ENCODE data around the gene G3BP2. TPM values are rescaled to one million over a fixed set of nuclear protein-coding genes. Genes with fewer than 3 reads are reported as not detected.
A peak's percentile ranks its signal among the peaks of the same experiment; 100 is the strongest.

Gene G3BP2
- total and polyA plus RNA-seq, 2 of the 13 experiments (the other 11 are each of a cell fraction or from before 2014, with no cell fraction given): 51.7 to 179 TPM

DNA sequence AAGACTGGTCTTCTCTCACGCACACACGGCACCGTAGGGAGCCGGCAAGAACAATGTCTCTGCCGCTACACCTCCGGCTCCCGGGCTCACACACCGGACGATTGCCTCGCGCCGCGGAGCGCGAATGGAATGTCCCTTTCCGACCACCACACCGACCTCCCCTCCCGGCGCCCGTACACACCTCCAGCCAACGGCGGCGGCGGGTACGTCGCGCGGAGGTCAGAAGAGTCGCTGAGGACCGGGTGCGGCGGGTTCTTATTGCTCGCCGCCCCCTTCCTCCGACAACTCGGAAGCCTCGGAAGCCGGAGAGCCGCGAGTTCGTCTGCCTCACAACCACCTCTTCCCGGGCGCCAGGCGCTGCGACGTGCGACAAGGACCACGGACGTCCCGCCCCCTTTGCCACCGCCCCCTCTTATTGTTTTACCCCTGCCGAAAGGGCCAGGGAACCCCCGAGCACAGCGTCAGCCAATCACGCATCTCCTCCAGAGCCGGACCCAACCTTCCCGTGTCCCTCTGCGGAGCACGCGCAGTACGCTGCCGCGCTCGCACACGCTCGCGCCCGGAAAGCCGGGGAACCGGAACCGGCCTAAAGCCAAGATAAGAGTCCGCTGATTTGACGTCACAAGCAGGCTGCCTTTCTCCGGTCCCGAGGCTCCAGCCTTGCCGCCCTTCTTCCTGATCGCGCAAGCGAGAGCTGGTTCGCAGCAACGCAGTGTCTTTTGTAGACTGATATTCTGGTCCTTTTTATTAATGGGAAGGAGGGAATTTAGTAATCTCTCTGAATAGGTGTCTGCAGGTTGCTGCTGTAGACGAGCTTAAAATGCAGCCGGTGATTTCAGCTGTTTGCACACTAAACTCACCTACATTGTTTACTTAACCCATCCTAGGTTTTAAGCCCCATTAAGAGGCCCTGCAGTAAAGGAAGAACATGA, at the start of gene G3BP2 (continued):
- TF ChIP-seq ZNF124 (CRISPR knock-in tag; IDR thresholded peaks at IDR 0.05): no peak
- TF ChIP-seq DR1 (CRISPR knock-in tag; IDR thresholded peaks at IDR 0.05): peak; percentile 96
- no peak for TF ChIP-seq ZNF577 (CRISPR knock-in tag; IDR thresholded peaks at IDR 0.05; ENCODE audit: borderline replicate concordance, low read depth)
- TF ChIP-seq, protein P1, sequence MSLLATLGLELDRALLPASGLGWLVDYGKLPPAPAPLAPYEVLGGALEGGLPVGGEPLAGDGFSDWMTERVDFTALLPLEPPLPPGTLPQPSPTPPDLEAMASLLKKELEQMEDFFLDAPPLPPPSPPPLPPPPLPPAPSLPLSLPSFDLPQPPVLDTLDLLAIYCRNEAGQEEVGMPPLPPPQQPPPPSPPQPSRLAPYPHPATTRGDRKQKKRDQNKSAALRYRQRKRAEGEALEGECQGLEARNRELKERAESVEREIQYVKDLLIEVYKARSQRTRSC (CRISPR knock-in tag; IDR thresholded peaks at IDR 0.05; ENCODE audit: low read depth): no peak
- peak; percentile 31; the same call in 1 of the 2 replicates for TF ChIP-seq ZFP82 (CRISPR knock-in tag; IDR thresholded peaks at IDR 0.05; ENCODE audit: borderline replicate concordance)
- TF ChIP-seq CREM (IDR thresholded peaks at IDR 0.05): peak; percentile 93
- TF ChIP-seq CREM (CRISPR knock-in tag; IDR thresholded peaks at IDR 0.05): 0 out of 2 replicates have a peak, but pooled peaks have one; percentile 51
- TF ChIP-seq CREB1 (IDR thresholded peaks at IDR 0.05): peak; percentile 91
- TF ChIP-seq CREB1 (CRISPR knock-in tag; IDR thresholded peaks at IDR 0.05): peak; percentile 95
- TF ChIP-seq, protein P2, sequence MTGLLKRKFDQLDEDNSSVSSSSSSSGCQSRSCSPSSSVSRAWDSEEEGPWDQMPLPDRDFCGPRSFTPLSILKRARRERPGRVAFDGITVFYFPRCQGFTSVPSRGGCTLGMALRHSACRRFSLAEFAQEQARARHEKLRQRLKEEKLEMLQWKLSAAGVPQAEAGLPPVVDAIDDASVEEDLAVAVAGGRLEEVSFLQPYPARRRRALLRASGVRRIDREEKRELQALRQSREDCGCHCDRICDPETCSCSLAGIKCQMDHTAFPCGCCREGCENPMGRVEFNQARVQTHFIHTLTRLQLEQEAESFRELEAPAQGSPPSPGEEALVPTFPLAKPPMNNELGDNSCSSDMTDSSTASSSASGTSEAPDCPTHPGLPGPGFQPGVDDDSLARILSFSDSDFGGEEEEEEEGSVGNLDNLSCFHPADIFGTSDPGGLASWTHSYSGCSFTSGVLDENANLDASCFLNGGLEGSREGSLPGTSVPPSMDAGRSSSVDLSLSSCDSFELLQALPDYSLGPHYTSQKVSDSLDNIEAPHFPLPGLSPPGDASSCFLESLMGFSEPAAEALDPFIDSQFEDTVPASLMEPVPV (CRISPR knock-in tag; IDR thresholded peaks at IDR 0.05): peak; percentile 54; the same call in 1 of the 2 replicates
- peak; percentile 97 for TF ChIP-seq AGO2 (optimal IDR thresholded peaks at IDR 0.05; ENCODE audit: low read depth, low read length)
- TF ChIP-seq NFE2L2 (IDR thresholded peaks at IDR 0.05; ENCODE audit: low read length): no peak
- no peak for TF ChIP-seq ZNF773 (CRISPR knock-in tag; IDR thresholded peaks at IDR 0.05; ENCODE audit: borderline replicate concordance)
- TF ChIP-seq ZNF296 (CRISPR knock-in tag; conservative IDR thresholded peaks at IDR 0.05): no peak
- TF ChIP-seq AGO1 (IDR thresholded peaks at IDR 0.05; ENCODE audit: low read depth, low read length, poor library complexity, severe bottlenecking): peak; percentile 84
- no peak for TF ChIP-seq RAD51 (IDR thresholded peaks at IDR 0.05; ENCODE audit: borderline replicate concordance)
- TF ChIP-seq ZNF160 (CRISPR knock-in tag; IDR thresholded peaks at IDR 0.05): peak; percentile 60; the same call in 1 of the 2 replicates
- no peak for TF ChIP-seq ZNF10 (CRISPR knock-in tag; IDR thresholded peaks at IDR 0.05; ENCODE audit: borderline replicate concordance, low read depth)
- TF ChIP-seq ZNF446 (CRISPR knock-in tag; IDR thresholded peaks at IDR 0.05): 0 out of 2 replicates have a peak, but pooled peaks have one; percentile 21
- TF ChIP-seq ELF3 (CRISPR knock-in tag; IDR thresholded peaks at IDR 0.05): peak; percentile 68; the same call in 1 of the 2 replicates
- TF ChIP-seq ZNF12 (CRISPR knock-in tag; IDR thresholded peaks at IDR 0.05): no peak
- TF ChIP-seq POLR2G (IDR thresholded peaks at IDR 0.05; ENCODE audit: low read depth, low read length): peak; percentile 88
- TF ChIP-seq, protein P3, sequence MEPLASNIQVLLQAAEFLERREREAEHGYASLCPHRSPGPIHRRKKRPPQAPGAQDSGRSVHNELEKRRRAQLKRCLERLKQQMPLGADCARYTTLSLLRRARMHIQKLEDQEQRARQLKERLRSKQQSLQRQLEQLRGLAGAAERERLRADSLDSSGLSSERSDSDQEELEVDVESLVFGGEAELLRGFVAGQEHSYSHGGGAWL (CRISPR knock-in tag; IDR thresholded peaks at IDR 0.05): peak; percentile 50; the same call in 1 of the 2 replicates
- no peak for TF ChIP-seq ZNF326 (CRISPR knock-in tag; IDR thresholded peaks at IDR 0.05; ENCODE audit: borderline replicate concordance)
- TF ChIP-seq ZSCAN30 (CRISPR knock-in tag; IDR thresholded peaks at IDR 0.05): no peak; the same call in none of the 2 replicates
- peak; percentile 57 for TF ChIP-seq GFI1 (CRISPR knock-in tag; IDR thresholded peaks at IDR 0.05; ENCODE audit: borderline replicate concordance)

All from HepG2 (cell line).